ENCODE data around the gene SMAD9. TPM values are rescaled to one million over a fixed set of nuclear protein-coding genes. Genes with fewer than 3 reads are reported as not detected.

SMAD9 gene
- total RNA-seq, 2 donors from 2014 or later, result 9.0 to 13.3 TPM

DNA sequence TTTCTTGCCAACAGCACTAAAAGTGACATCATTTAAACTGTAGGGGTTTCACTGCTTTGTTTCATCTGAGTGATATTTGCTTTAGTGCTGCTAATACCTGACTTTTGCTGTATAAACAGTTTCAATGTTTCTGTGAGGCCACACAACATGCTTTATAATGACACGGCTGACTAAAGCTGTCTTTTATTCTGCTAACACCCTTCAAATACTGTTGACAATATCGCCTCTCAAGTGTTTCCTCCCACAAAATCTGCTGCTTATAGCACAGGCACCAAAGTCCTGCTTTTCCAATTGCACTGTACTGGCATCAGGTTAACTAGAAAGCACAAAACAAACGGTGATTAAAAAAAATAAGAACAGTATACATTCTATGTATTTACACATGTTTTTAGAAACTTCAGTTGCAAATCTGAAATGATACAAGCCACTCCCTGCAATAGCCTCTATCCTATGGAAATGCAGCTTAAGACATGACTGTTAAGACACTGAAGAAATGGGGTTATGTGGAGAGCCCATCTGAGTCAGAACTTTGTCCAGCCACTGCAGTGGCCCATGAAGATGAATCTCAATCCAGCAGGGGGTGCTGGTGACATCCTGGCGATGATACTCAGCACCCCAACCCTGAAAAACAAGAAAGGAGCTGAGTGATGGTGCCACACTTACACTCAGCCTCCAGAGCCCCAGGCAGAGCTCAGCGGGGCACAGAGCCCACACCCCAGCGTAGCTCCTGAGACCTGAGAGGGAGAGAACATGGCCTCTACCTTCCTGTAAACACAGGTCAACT is 71.6 kb downstream of the SMAD9 start:
- Mint-ChIP-seq H3K27me3 (ENCODE audit: insufficient read depth) (no peaks in the 10 kb centered on the region), H3K9me3 (no peaks in the 10 kb centered on the region), H3K4me1 (no peaks in the 10 kb centered on the region), H3K4me3 (no peak overlapping the region), H3K36me3 (ENCODE audit: low read depth) (peaks cover 8% of the 10 kb centered on the region), H3K27ac (no peak overlapping the region)
- Histone ChIP-seq H3K27ac (ENCODE audit: low read depth, low read length) (no peak overlapping the region), H3K4me3 (ENCODE audit: low read length) (no peak overlapping the region), H3K36me3 (ENCODE audit: control insufficient read depth, insufficient read depth, low read length) (no peaks in the 10 kb centered on the region), H3K4me1 (ENCODE audit: control insufficient read depth, insufficient read depth, low read length) (no peaks in the 10 kb centered on the region), H3K9me3 (ENCODE audit: control insufficient read depth, low read length) (no peaks in the 10 kb centered on the region), H3K27me3 (ENCODE audit: control insufficient read depth, insufficient read depth, low read length, poor library complexity, severe bottlenecking) (no peaks in the 10 kb centered on the region), H3K9ac (ENCODE audit: extremely low read depth, low read length, poor library complexity, severe bottlenecking) (no peak overlapping the region)
- peak; percentile 60 for DNase-seq
- TF ChIP-seq, protein P1, sequence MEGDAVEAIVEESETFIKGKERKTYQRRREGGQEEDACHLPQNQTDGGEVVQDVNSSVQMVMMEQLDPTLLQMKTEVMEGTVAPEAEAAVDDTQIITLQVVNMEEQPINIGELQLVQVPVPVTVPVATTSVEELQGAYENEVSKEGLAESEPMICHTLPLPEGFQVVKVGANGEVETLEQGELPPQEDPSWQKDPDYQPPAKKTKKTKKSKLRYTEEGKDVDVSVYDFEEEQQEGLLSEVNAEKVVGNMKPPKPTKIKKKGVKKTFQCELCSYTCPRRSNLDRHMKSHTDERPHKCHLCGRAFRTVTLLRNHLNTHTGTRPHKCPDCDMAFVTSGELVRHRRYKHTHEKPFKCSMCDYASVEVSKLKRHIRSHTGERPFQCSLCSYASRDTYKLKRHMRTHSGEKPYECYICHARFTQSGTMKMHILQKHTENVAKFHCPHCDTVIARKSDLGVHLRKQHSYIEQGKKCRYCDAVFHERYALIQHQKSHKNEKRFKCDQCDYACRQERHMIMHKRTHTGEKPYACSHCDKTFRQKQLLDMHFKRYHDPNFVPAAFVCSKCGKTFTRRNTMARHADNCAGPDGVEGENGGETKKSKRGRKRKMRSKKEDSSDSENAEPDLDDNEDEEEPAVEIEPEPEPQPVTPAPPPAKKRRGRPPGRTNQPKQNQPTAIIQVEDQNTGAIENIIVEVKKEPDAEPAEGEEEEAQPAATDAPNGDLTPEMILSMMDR (conservative IDR thresholded peaks at IDR 0.05), result peak; percentile 66
- 90% methylated on average over 4 to 6 of the region's 6 CpGs for WGBS, 2 experiments (ENCODE audit: insufficient coverage in 1 of 2, insufficient read length in 1 of 2)

DNA sequence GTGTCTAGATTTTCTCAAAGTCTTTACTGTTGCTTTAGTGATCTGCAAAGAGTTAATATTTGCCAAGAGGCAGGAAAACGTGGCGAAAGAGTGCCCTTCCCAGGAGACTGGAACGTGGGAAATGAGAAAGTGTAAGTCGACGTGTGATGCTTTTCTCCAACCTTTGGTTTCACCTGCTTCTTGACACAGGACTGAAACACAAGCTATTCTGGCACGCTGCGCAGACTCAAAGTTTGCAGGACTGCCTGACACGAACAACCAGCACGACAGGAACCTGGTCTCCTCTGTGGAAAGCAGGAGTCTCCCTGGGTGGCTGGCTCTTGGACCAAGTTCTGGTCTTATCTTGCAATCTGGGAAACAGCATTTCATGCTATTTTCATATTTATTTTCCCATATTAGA is 72.4 kb downstream of the SMAD9 start:
- WGBS, 2 experiments (ENCODE audit: insufficient coverage in 1 of 2, insufficient read length in 1 of 2), result 83 to 92% methylated on average over 9 of the region's 9 CpGs

DNA sequence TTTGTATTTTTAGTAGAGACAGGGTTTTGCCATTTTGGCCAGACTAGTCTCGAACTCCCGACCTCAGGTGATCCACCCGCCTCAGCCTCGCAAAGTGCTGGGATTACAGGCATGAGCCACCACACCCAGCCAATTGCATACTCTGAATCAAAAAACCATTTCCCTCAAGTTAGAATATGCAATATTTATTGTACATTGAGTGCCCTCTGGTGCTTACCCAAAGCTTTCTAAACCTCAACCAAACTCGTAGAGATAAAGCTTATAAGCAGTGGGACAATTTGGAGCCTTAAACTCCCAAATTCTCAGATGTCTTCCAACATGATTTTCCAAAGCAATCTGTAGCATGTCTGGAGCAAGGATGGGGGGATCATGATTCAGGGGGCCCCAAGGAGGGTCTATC is 78.6 kb downstream of the SMAD9 start:
- no peak overlapping the region for H3K4me3 ChIP-seq (ENCODE audit: low read length)
- Mint-ChIP-seq H3K27ac (no peak overlapping the region), H3K4me3 (no peak overlapping the region), H3K4me1 (peaks cover 26% of the 10 kb centered on the region), H3K27me3 (ENCODE audit: insufficient read depth) (no peaks in the 10 kb centered on the region), H3K36me3 (ENCODE audit: low read depth) (peaks cover 7% of the 10 kb centered on the region), H3K9me3 (no peaks in the 10 kb centered on the region)
- no peak overlapping the region for H3K27ac ChIP-seq (ENCODE audit: low read depth, low read length)
- no peaks in the 10 kb centered on the region for H3K27me3 ChIP-seq (ENCODE audit: control insufficient read depth, insufficient read depth, low read length, poor library complexity, severe bottlenecking)
- no peaks in the 10 kb centered on the region for H3K9me3 ChIP-seq (ENCODE audit: control insufficient read depth, low read length)
- peaks cover 7% of the 10 kb centered on the region for H3K4me1 ChIP-seq (ENCODE audit: control insufficient read depth, insufficient read depth, low read length)
- no peak overlapping the region for H3K9ac ChIP-seq (ENCODE audit: extremely low read depth, low read length, poor library complexity, severe bottlenecking)
- TF ChIP-seq, protein P1 (conservative IDR thresholded peaks at IDR 0.05), result no peak
- H3K36me3 ChIP-seq (ENCODE audit: control insufficient read depth, insufficient read depth, low read length), result no peaks in the 10 kb centered on the region
- 96% methylated on average over 5 of the region's 5 CpGs; no CpG with 5 or more reads in 1 of the 2 experiments for whole genome bisulfite sequencing, 2 experiments (ENCODE audit: insufficient coverage in 1 of 2, insufficient read length in 1 of 2)
- no peak for DNase-seq

More for the DNA sequence above, 72.4 kb downstream of the SMAD9 start:
- H3K9me3 Mint-ChIP-seq, result no peaks in the 10 kb centered on the region
- Histone ChIP-seq H3K4me3 (ENCODE audit: low read length) (no peak overlapping the region), H3K27ac (ENCODE audit: low read depth, low read length) (no peak overlapping the region), H3K9me3 (ENCODE audit: control insufficient read depth, low read length) (no peaks in the 10 kb centered on the region), H3K36me3 (ENCODE audit: control insufficient read depth, insufficient read depth, low read length) (no peaks in the 10 kb centered on the region), H3K4me1 (ENCODE audit: control insufficient read depth, insufficient read depth, low read length) (no peaks in the 10 kb centered on the region), H3K27me3 (ENCODE audit: control insufficient read depth, insufficient read depth, low read length, poor library complexity, severe bottlenecking) (no peaks in the 10 kb centered on the region), H3K9ac (ENCODE audit: extremely low read depth, low read length, poor library complexity, severe bottlenecking) (no peak overlapping the region)
- TF ChIP-seq, protein P1 (conservative IDR thresholded peaks at IDR 0.05), result no peak
- no peaks in the 10 kb centered on the region for H3K27me3 Mint-ChIP-seq (ENCODE audit: insufficient read depth)
- H3K27ac Mint-ChIP-seq, result no peak overlapping the region
- no peak for DNase-seq
- peaks cover 7% of the 10 kb centered on the region for H3K36me3 Mint-ChIP-seq (ENCODE audit: low read depth)
- no peak overlapping the region for H3K4me3 Mint-ChIP-seq
- no peaks in the 10 kb centered on the region for H3K4me1 Mint-ChIP-seq
